OCI-M1 (cell line): ENCODE results near the gene LRRC23.

Experiments used
- DNase-seq: peaks from one replicate; lab custom pipeline; 2025; lab: John Stamatoyannopoulos, UW

Gene LRRC23

DNA sequence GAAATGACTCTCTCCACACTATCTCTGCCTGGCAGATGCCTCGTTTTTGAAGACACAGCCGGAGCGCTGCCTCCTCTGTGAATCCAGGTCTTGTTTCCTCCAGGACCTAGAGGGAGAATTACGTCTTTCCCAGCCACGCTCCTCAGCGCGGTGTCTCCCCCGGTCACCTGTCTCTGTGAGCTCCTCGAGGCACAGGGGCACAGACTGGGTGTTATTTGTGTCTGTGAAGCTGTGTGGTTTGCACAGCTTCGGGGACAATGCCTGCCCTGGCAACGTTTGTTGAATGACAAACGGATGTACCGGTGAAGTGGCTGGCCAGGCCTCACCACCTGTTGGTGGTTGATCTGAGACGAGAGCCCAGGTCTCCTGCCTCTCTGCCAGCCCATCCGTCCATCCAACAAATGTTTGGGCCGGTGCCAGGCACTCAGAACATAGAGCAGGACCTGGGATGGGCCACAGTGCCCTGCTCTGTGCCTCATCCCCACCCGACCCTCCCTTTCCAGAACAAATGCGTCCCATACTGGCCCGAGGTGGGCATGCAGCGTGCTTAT, 52.6 kb downstream of the LRRC23 start:
- no peak for DNase-seq

DNA sequence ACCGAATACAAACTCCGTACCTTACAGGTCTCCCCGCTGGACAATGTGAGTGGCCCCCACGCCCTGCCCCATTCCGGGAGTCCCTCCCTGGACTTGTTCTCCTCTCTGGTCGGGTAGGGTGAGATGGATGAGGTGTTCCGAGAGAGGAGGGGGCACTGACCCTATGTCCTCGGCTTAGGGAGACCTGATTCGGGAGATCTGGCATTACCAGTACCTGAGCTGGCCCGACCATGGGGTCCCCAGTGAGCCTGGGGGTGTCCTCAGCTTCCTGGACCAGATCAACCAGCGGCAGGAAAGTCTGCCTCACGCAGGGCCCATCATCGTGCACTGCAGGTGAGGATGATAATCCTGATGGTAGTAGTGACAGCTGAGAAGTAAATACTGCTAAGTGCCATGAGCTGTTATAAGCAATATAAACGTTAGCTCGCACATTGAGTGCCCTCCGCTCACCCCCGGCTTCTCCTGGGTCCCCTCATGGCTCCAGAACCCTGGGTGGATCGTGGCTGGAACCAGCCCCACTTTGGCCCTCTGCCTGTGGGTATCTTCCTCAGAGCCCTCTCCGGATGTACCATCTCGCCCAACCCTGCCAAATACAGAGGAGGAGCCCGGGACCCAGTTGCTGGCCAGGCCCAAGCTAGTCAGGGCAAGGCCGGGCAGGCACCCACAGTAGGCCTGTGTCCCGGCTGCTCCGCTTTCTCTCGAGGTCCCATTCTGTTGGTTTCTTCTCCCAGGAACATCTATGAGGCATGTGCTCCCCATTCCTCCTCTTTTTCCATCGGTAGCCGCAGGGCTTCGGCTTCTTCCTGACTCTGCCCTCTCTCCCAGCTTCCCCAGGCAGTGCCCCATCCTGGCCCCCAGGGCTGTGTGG, 53.4 kb downstream of the LRRC23 start:
- DNase-seq = no peak

DNA sequence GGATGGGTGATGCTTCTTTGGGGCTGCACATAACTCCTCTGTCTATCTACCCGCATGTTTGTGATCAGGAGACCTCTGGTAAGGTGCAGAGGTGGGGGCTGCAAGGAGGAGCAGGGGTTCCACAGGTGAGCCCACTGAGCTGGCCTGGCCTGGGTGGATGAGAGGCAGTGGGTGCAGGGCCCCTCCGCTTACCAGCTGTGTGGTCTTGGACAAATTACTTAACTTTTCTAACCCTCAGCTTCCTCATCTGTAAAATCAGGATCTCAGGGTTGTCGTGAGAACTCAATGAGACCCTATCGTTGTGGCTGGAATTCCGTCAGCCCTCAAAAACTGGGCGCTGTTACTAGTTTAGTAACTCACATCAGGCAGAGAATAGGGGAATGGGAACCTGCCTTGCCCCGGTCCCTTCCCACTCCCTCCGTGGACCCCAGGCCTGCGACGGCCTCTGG, 54.0 kb downstream of the LRRC23 start:
- no peak for DNase-seq

DNA sequence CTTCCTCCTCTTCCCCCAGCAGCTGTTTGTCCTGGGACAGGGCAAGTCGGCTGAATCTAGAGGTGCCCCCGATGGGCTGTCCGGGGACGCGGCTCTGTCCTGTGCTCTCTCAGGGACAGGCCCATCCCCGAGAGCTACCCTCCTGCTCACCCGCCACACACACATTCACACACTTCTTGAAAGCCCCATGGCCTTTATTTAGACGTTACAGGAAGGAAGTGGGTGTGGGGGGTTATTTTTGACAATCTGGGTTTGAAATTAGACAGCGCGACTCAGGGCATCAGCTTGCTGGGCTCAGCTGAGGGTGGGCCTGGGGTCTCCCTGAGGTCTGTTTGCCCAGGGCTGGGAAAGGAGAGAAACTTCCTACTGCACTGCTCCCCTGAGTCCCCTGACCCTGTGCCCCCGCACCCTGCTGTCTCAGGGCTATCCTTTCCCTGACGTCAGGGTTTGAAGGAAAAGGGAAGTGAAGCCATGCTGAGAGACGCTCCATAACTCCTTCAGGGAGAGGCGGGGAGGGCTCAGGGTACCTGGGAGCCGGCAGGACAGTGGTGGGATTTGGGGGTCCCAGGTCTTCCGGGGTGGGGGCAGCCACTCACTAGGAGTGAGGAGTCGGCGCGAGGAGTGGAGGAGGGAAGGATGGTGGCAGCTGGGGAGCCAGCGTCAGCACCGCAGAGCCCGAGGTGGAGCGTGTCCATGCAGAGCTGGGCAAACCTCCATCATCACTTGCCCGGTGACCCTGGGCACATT, 54.6 kb downstream of the LRRC23 start:
- no peak for DNase-seq

DNA sequence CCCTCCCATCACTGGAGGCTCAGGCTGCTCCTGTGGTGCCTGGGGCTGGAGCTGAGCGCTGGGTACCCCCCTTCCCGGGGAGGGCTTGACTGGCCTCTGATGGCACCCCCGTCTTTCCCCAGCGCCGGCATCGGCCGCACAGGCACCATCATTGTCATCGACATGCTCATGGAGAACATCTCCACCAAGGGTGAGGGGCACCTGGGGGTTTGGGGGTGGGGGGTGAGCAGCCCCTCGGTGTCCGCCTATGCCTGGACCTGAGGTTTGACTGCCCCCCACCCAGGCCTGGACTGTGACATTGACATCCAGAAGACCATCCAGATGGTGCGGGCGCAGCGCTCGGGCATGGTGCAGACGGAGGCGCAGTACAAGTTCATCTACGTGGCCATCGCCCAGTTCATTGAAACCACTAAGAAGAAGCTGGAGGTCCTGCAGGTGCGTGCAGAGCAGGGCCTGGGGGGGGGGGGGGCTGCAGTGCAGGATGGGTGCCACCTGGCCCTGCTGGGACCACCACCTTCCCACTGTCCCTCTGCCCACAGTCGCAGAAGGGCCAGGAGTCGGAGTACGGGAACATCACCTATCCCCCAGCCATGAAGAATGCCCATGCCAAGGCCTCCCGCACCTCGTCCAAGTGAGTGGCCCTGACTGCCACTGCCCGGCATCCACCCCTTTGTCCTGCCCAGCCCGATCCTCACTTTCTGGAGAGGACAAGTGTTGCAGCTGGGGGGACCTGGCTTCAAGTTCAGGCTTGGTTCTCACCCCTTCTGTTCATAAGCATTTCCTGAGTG, 55.4 kb downstream of the LRRC23 start:
- no peak for DNase-seq

DNA sequence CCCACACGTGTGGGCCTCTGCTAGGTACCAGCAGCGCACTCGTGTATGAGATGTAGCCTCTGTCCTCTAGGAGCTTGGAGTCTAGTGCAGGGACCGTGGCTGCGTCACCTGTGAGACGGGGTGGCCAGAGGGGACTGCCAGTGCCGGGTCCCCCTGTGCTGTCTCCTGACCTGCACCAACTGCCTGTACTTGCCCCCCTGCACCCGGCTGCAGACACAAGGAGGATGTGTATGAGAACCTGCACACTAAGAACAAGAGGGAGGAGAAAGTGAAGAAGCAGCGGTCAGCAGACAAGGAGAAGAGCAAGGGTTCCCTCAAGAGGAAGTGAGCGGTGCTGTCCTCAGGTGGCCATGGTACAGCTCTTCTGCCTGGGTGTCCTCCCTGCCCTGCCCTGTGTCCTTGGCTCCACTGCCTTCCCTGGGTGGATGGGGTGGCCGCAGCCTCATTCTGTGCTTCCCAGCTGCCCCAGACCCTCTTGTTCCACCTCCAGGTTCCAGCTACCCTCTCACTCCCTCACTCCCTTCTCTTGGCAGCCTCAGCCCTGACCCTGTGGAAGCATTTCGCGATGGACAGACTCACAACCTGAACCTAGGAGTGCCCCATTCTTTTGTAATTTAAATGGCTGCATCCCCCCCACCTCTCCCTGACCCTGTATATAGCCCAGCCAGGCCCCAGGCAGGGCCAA, 56.1 kb downstream of the LRRC23 start:
- DNase-seq = peak; percentile 69

DNA sequence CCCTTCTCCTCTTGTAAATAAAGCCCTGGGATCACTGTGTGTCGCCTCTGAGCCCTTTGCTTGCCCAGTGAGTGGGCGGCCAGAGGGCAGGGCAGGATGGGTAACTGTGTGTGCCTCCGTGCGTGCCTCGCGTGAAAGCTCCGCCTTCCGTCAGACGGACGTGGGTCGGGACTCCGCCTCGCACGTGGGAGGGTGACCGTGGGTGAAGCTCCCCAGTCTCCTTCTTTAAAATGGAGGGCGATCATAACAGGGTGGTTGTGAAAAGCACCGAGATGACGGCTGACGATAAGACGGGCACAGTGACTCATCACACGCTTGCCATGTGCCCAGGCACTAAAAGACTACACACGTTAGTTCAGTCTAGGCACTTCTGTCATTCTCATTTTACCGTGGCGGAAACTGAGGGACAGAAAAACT, 56.7 kb downstream of the LRRC23 start:
- DNase-seq = peak; percentile 89

DNA sequence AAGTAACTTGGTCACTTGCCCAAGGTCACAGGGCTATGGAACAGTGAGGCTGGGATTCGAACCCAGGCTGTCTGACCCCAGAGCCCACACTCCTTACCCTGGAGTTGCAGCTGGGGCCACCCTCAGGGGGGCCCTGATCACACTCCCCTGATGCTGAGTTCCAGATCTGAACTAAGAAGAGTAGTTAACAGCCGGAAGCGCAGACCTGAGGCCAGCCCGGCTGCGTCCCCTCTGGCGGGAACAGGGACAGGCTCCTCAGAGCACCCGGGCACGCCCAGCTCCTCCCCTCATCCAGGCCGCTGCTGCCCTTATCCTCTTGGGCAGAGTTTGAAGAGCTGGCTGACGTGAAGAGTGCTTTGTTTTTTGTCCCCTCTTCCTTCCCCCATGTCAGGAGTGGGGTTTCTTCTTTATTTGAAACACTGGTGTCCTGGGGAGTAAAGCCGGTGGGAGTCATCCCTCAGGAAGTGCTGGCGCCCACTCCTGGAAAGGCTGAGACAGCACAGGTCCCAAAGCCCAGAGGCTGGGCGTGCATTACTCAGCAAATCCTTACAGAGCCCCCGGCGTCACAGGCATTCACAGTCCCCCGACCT, 57.2 kb downstream of the LRRC23 start:
- DNase-seq = peak; percentile 97

DNA sequence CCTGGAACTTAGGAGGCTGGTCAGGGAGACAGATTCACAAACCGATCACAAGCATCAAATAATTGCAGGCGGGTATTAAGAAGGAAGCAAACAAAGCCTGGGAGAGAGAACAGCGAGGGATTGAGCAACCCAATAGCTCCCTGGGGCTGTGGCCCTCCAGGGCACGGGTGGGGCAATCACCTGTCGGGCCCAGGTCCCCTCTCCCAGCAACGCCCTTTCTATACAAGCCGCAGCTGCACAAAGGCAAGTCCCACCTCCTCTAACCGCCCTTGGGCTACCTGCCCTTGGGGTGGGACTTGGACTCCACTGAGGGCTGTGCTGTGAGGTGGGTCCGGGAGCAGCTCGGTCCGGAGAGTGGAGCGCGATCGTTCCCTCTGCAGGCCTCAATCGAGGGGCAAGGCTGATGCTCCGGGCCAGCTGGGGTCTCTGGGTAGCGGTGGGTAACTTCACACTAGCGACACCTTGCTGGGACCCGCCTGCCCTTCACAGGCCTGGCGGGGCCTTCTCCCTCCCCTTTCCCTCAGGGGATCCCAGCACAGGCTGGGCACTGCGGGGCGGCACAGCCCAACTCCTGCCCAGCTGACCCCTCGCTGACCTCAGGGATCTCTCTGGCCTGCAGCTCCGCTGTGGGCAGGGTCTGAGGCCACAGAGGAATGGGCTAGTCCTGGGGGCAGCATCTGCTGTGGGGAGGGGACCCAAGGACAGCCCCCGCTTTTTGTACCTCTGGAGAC, 57.8 kb downstream of the LRRC23 start:
- DNase-seq = no peak

DNA sequence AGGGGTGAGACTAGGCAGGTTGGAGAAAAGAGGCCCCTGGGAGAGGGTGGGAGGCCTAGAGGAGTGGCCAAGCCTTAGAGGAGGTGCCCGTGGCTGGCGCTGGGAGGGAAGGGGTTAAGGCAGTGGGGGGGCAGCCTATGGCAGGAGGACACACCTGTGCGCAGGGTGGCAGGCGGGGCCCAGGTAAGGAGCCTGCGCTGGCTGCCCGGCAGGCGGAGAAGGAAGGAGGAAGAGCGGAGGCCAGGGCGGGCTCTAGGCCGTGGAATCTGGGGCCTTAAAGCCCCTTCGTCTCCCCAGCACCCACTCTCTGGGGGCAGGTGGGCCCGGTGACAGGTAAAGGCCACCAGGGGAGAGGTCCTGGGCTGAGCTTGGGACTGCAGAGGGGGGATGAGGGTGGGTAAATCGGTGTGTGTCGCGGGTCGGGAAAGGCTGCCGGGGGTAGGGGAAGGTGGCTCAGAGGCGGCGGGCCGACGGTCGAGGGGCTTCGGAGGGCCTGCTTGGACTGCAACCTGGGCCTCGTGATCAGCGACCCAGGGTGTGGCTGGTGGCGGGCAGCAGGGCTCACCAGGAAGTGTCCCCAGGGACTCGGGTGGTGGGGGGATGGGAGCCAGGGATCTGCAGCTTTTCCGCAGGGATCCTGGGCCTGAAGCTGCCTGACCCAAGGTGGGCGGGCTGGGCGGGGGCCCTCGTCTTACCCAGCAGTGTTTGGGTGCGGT, 58.6 kb downstream of the LRRC23 start:
- DNase-seq = no peak
